ENCODE data around the gene PCED1B. TPM values are rescaled to one million over a fixed set of nuclear protein-coding genes. Genes with fewer than 3 reads are reported as not detected.
"Not testable (repeated sequence)": the region's sequence is repeated elsewhere in the genome, so short reads cannot be mapped to it uniquely, and the experiment has no call there.

Gene PCED1B
- total RNA-seq, 1 donor from 2014 or later = 4.8 TPM

GRCh38 chr12:47193066-47193465 is 113.6 kb downstream of the PCED1B start:
- H3K36me3 ChIP-seq (ENCODE audit: control insufficient read depth, insufficient read depth, low read length) = no peaks in the 10 kb centered on the region

GRCh38 chr12:47194501-47194900 is 115.1 kb downstream of the PCED1B start:
- no peak overlapping the region for H3K4me3 ChIP-seq (ENCODE audit: low read depth, low read length)
- H3K27me3 ChIP-seq (ENCODE audit: control insufficient read depth, insufficient read depth, low read length) = no peaks in the 10 kb centered on the region
- no peak for TF ChIP-seq CTCF (IDR thresholded peaks at IDR 0.05; ENCODE audit: insufficient read depth, low read length, poor library complexity, severe bottlenecking)
- no peaks in the 10 kb centered on the region for H3K36me3 ChIP-seq (ENCODE audit: control insufficient read depth, insufficient read depth, low read length)
- DNase-seq (ENCODE audit: low read depth) = no peak

More at GRCh38 chr12:47193066-47193465, 113.6 kb downstream of the PCED1B start:
- Histone ChIP-seq H3K4me3 (ENCODE audit: low read depth, low read length) (no peak overlapping the region), H3K27me3 (ENCODE audit: control insufficient read depth, insufficient read depth, low read length) (no peaks in the 10 kb centered on the region)
- no peak for TF ChIP-seq CTCF (IDR thresholded peaks at IDR 0.05; ENCODE audit: insufficient read depth, low read length, poor library complexity, severe bottlenecking)
- DNase-seq (ENCODE audit: low read depth) = no peak

GRCh38 chr12:47200446-47200845 is 121.0 kb downstream of the PCED1B start:
- DNase-seq (ENCODE audit: low read depth) = no peak
- TF ChIP-seq CTCF (IDR thresholded peaks at IDR 0.05; ENCODE audit: insufficient read depth, low read length, poor library complexity, severe bottlenecking) = no peak

GRCh38 chr12:47201190-47201589 is 121.8 kb downstream of the PCED1B start:
- not testable (repeated sequence) for H3K27me3 ChIP-seq (ENCODE audit: control insufficient read depth, insufficient read depth, low read length); H3K4me3 ChIP-seq (ENCODE audit: low read depth, low read length); H3K36me3 ChIP-seq (ENCODE audit: control insufficient read depth, insufficient read depth, low read length); DNase-seq (ENCODE audit: low read depth)

More at GRCh38 chr12:47200446-47200845, 121.0 kb downstream of the PCED1B start:
- Histone ChIP-seq H3K4me3 (ENCODE audit: low read depth, low read length) (no peak overlapping the region), H3K36me3 (ENCODE audit: control insufficient read depth, insufficient read depth, low read length) (no peaks in the 10 kb centered on the region), H3K27me3 (ENCODE audit: control insufficient read depth, insufficient read depth, low read length) (no peaks in the 10 kb centered on the region)

- TF ChIP-seq CTCF (IDR thresholded peaks at IDR 0.05; ENCODE audit: insufficient read depth, low read length, poor library complexity, severe bottlenecking) = no peak
- no peaks in the 10 kb centered on the region for H3K36me3 ChIP-seq (ENCODE audit: control insufficient read depth, insufficient read depth, low read length)
- DNase-seq (ENCODE audit: low read depth) = no peak
- H3K27me3 ChIP-seq (ENCODE audit: control insufficient read depth, insufficient read depth, low read length) = no peaks in the 10 kb centered on the region
- no peak overlapping the region for H3K4me3 ChIP-seq (ENCODE audit: low read depth, low read length)
Observed at GRCh38 chr12:47202176-47202575, 122.8 kb downstream of the PCED1B start.

GRCh38 chr12:47205532-47206449 is 126.4 kb downstream of the PCED1B start:
- Histone ChIP-seq H3K27me3 (ENCODE audit: control insufficient read depth, insufficient read depth, low read length) (no peaks in the 10 kb centered on the region), H3K36me3 (ENCODE audit: control insufficient read depth, insufficient read depth, low read length) (no peaks in the 10 kb centered on the region), H3K4me3 (ENCODE audit: low read depth, low read length) (no peak overlapping the region)
- TF ChIP-seq CTCF (IDR thresholded peaks at IDR 0.05; ENCODE audit: insufficient read depth, low read length, poor library complexity, severe bottlenecking) = no peak
- no peak for DNase-seq (ENCODE audit: low read depth)

Measured in kidney epithelial cell (primary cell).